Measurements from ENCODE around the gene LCN6. TPM values are rescaled to one million over a fixed set of nuclear protein-coding genes. Genes with fewer than 3 reads are reported as not detected.
"Not testable (repeated sequence)": the region's sequence is repeated elsewhere in the genome, so short reads cannot be mapped to it uniquely, and the experiment has no call there.

The LCN6 gene
- total RNA-seq, 1 experiment from 2014 or later, result not detected

- peak; percentile 26 to 52 for DNase-seq
- H3K4me1 ChIP-seq, result peaks cover 27% of the 10 kb centered on the region
- peak within 1 kb of the TSS; percentile 49 for H3K4me3 ChIP-seq
- H3K27me3 ChIP-seq, result peaks cover 42% of the 10 kb centered on the region
- no peak within 1 kb of the TSS for H3K27ac ChIP-seq
- no peaks in the 10 kb centered on the region for H3K36me3 ChIP-seq
- H3K9me3 ChIP-seq (replicated peaks), result no peaks in the 10 kb centered on the region
Observed at GRCh38 chr9:136711751-136712689, 36.3 kb downstream of the LCN6 start, which contains the start of gene DIPK1B. TSS of gene DIPK1B (plus strand) at chr9:136712572. CDS start at chr9:136712666, 94 bp downstream.

GRCh38 chr9:136711219-136711648, 37.1 kb downstream of the LCN6 start:
- not testable (repeated sequence) for DNase-seq

GRCh38 chr9:136710543-136710942, 37.8 kb downstream of the LCN6 start:
- no peak for DNase-seq
- H3K36me3 ChIP-seq, result no peaks in the 10 kb centered on the region

More at GRCh38 chr9:136711219-136711648, 37.1 kb downstream of the LCN6 start:
- Histone ChIP-seq H3K4me1 (peaks cover 27% of the 10 kb centered on the region), H3K27me3 (peaks cover 44% of the 10 kb centered on the region)
- H3K9me3 ChIP-seq (replicated peaks); H3K36me3 ChIP-seq; H3K27ac ChIP-seq; H3K4me3 ChIP-seq: not testable (repeated sequence)

GRCh38 chr9:136709454-136710109, 38.7 kb downstream of the LCN6 start:
- H3K27ac ChIP-seq, result no peak overlapping the region
- peaks cover 21% of the 10 kb centered on the region for H3K4me1 ChIP-seq
- no peaks in the 10 kb centered on the region for H3K36me3 ChIP-seq
- H3K4me3 ChIP-seq, result no peak overlapping the region
- H3K27me3 ChIP-seq, result peaks cover 53% of the 10 kb centered on the region
- H3K9me3 ChIP-seq (replicated peaks), result no peaks in the 10 kb centered on the region
- no peak for DNase-seq

More at GRCh38 chr9:136710543-136710942, 37.8 kb downstream of the LCN6 start:
- H3K9me3 ChIP-seq (replicated peaks), result no peaks in the 10 kb centered on the region
- no peak overlapping the region for H3K27ac ChIP-seq
- H3K4me1 ChIP-seq, result peaks cover 27% of the 10 kb centered on the region
- H3K4me3 ChIP-seq, result no peak overlapping the region
- H3K27me3 ChIP-seq, result peaks cover 49% of the 10 kb centered on the region

- no peaks in the 10 kb centered on the region for H3K36me3 ChIP-seq
- H3K4me1 ChIP-seq, result peaks cover 7% of the 10 kb centered on the region
- no peak overlapping the region for H3K27ac ChIP-seq
- peaks cover 43% of the 10 kb centered on the region for H3K27me3 ChIP-seq
- no peak overlapping the region for H3K4me3 ChIP-seq
- DNase-seq, result no peak
- H3K9me3 ChIP-seq (replicated peaks), result no peaks in the 10 kb centered on the region
Observed at GRCh38 chr9:136707849-136708517, 40.3 kb downstream of the LCN6 start.

- DNase-seq, result no peak
- H3K27me3 ChIP-seq, result peaks cover 40% of the 10 kb centered on the region
- H3K36me3 ChIP-seq, result no peaks in the 10 kb centered on the region
- H3K4me3 ChIP-seq, result no peak overlapping the region
- no peaks in the 10 kb centered on the region for H3K9me3 ChIP-seq (replicated peaks)
- H3K27ac ChIP-seq, result no peak overlapping the region
- H3K4me1 ChIP-seq, result peaks cover 4% of the 10 kb centered on the region
Observed at GRCh38 chr9:136707011-136707410, 41.3 kb downstream of the LCN6 start.

- no peak overlapping the region for H3K27ac ChIP-seq
Observed at GRCh38 chr9:136705564-136705963, 42.8 kb downstream of the LCN6 start.

GRCh38 chr9:136704741-136705140, 43.6 kb downstream of the LCN6 start:
- H3K36me3 ChIP-seq; H3K27ac ChIP-seq; H3K9me3 ChIP-seq (replicated peaks); DNase-seq; H3K4me1 ChIP-seq; H3K4me3 ChIP-seq: not testable (repeated sequence)
- H3K27me3 ChIP-seq, result peaks cover 43% of the 10 kb centered on the region

More at GRCh38 chr9:136705564-136705963, 42.8 kb downstream of the LCN6 start:
- no peak for DNase-seq
- no peak overlapping the region for H3K4me3 ChIP-seq
- H3K4me1 ChIP-seq, result peaks cover 9% of the 10 kb centered on the region
- no peaks in the 10 kb centered on the region for H3K36me3 ChIP-seq
- peaks cover 45% of the 10 kb centered on the region for H3K27me3 ChIP-seq
- no peaks in the 10 kb centered on the region for H3K9me3 ChIP-seq (replicated peaks)

- peaks cover 38% of the 10 kb centered on the region for H3K27me3 ChIP-seq
- no peaks in the 10 kb centered on the region for H3K9me3 ChIP-seq (replicated peaks)
- no peak overlapping the region for H3K27ac ChIP-seq
- no peak overlapping the region for H3K4me3 ChIP-seq
- peaks cover 9% of the 10 kb centered on the region for H3K4me1 ChIP-seq
- no peak for DNase-seq
- H3K36me3 ChIP-seq, result no peaks in the 10 kb centered on the region
Observed at GRCh38 chr9:136703276-136703860, 45.0 kb downstream of the LCN6 start.

- H3K36me3 ChIP-seq, result no peaks in the 10 kb centered on the region
Observed at GRCh38 chr9:136701668-136702053, 46.7 kb downstream of the LCN6 start.

GRCh38 chr9:136700959-136701667, 47.2 kb downstream of the LCN6 start:
- DNase-seq, result peak; percentile 65 to 66
- Histone ChIP-seq H3K4me3 (peak overlapping the region; percentile 28), H3K9me3 (replicated peaks) (no peaks in the 10 kb centered on the region), H3K36me3 (no peaks in the 10 kb centered on the region), H3K27ac (peak overlapping the region; percentile 47), H3K27me3 (peaks cover 27% of the 10 kb centered on the region), H3K4me1 (peaks cover 13% of the 10 kb centered on the region)

More at GRCh38 chr9:136701668-136702053, 46.7 kb downstream of the LCN6 start:
- Histone ChIP-seq H3K4me3 (peak overlapping the region; percentile 28; the same call in 1 of the 2 replicates), H3K27ac (no peak overlapping the region; the same call in 1 of the 2 replicates), H3K9me3 (replicated peaks) (no peaks in the 10 kb centered on the region), H3K27me3 (peaks cover 30% of the 10 kb centered on the region), H3K4me1 (peaks cover 9% of the 10 kb centered on the region)
- DNase-seq, result no peak

- Histone ChIP-seq H3K9me3 (replicated peaks) (no peaks in the 10 kb centered on the region), H3K4me3 (no peak overlapping the region), H3K27ac (no peak overlapping the region), H3K36me3 (no peaks in the 10 kb centered on the region), H3K4me1 (peaks cover 21% of the 10 kb centered on the region), H3K27me3 (peaks cover 21% of the 10 kb centered on the region)
- no peak for DNase-seq
Observed at GRCh38 chr9:136700304-136700703, 48.0 kb downstream of the LCN6 start.

- Histone ChIP-seq H3K4me1 (peaks cover 32% of the 10 kb centered on the region), H3K27me3 (peaks cover 19% of the 10 kb centered on the region), H3K36me3 (no peaks in the 10 kb centered on the region), H3K9me3 (replicated peaks) (no peaks in the 10 kb centered on the region), H3K27ac (no peak overlapping the region), H3K4me3 (no peak overlapping the region)
- no peak for DNase-seq
Observed at GRCh38 chr9:136698635-136699246, 49.6 kb downstream of the LCN6 start.

All from SJCRH30 (cell line).